GM19193 (cell line): ENCODE data around the gene ATP2A1.

Source experiments
- POLR2A ChIP-seq: IDR thresholded peaks from 4 replicates; pipeline ENCODE4 v1.6.1; 2011; ENCODE audit not compliant: insufficient read depth, insufficient read length; ENCODE audit errors: extremely low read depth

Gene ATP2A1

DNA sequence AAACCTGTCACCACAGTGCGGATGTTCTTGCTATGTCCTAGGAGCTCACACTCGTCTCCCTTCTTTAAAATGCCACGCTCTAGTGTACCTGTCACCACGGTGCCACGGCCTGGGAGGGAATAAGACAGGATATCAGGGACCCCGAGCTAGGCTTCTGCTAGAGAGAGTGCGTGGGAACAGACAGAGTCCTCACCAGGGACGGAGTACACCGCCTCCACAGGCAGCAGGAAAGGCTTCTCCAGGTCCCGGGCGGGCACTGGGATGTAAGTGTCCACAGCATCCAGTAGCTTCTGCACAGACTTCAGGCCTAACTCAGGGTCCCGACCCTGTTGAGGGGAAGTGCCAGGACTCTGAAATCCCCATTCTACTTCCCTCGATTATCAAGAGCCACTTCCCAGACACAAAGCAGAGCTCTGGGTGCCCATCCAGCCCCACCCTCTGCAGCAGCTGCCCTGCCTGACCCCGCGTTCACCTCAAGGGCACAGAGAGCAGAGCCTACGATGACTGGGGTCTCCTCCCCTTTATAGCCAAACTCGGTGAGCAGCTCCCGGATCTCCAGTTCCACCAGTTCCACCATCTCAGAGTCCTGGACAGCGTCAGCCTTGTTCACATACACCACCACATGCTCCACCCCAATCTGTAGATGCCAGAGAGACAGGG lies 33.9 kb upstream of the ATP2A1 start:
- no peak for TF ChIP-seq POLR2A

DNA sequence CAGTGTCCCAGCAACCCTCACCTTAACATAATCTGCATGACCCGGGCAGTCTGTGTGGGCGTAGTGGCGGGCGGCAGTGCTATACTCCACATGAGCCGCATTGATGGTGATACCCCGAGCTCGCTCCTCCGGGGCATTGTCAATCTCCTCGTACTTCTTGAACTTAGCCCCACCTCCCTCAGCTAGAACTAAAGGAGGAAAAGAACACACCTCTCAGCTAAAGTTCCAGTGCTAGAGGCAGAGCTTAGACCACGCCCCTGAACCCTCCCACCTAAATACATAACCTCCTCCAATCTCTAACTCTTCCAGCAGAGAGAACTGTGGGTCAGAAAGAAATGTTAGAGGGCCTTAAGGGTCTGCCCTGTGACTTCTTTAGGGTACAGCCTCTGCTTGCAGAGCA lies 33.0 kb upstream of the ATP2A1 start:
- TF ChIP-seq POLR2A = no peak

DNA sequence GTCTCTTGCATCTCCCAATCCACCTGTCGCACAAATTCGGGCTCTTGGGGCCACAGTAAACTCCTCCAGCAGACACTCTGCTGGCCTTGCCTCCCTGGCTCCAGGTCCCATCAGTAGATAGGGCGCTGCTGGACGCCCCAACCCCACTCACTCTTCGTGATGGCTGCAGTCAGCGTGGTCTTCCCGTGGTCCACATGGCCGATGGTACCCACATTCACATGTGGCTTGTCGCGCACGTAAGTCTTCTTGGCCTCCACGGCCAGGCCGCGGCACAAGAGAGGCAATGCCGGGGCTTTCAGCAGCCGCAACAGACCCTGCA lies 32.6 kb upstream of the ATP2A1 start:
- no peak for TF ChIP-seq POLR2A

DNA sequence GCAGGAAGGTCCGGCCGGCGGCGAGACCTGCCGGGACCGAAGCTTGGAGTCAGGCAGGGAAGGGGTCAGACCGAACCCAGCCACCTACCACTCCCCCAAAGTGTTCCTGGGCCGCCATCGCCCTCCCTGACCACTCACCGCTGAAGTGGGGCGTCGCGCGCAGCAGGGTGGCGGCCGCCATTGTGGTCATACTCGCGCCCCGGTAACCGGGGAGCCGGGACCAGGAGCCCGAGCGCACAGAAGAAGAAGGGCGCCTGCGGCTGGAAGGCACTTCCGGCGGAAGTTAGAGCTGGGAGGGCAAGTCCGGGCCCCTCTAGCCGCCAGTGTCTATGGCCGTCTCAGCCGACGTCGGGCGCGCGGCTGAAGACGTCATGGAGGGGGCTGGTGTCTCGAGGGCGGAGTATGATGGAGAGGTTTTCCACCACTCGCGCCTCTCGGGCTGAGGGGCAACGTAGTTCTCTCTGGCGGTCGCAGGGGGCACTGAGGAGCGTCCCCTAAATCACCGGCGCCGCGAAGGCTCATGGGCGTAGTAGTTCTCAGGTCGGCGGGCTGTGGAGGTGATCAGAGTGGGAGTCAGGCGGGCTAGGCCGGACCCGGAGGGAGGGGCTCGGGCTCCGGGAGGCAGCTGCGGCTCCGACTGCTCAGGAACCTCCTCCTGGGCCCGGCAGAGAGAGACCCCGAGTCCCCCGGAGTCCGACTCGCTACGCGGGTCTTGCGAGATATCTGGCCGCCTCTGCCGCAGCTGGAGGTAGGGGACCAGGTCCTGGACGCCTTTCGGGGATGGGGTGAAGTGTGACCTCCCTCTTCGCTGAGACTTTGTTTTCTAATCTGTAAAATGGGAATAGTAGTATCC lies 32.0 kb upstream of the ATP2A1 start, which contains the start of gene TUFM:
Gene TUFM (minus strand): TSS at position 269 of the 853 bp plus-strand sequence. CDS start 79 bp downstream, at position 190.
- TF ChIP-seq POLR2A = peak; percentile 79

DNA sequence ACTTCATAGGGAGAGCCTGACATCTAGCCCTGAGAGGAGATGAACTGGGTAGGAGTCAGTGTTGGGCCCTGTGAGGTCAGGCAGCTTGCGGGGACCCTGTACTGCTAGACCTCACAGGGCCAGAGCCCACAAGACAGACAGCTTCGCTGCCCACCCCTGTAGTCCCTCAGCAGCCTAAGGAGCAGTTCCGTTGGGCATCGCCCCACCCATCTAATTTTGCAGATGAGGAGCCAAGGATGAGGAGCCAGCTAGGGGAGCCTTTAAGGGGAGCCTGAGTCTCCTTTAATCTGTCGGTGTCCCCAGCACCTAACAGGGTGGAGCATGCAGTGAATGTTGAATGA lies 31.4 kb upstream of the ATP2A1 start:
- no peak for TF ChIP-seq POLR2A

DNA sequence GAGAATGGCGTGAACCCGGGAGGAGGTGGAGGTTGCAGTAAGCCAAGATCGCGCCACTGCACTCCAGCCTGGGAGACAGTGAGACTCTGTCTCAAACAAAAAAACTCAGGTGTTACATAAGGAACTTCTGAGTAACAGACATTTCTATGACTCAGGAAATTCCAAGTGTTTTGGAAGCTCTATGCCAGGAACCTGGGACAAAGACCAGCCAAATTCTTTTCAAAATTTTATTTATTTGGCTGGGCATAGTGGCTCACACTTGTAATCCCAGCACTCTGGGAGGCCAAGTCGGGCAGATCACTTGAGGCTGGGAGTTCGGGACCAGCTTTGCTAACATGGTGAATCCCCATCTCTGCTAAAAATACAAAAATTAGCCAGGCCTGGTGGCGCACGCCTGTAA lies 19.9 kb upstream of the ATP2A1 start:
- no peak for TF ChIP-seq POLR2A

DNA sequence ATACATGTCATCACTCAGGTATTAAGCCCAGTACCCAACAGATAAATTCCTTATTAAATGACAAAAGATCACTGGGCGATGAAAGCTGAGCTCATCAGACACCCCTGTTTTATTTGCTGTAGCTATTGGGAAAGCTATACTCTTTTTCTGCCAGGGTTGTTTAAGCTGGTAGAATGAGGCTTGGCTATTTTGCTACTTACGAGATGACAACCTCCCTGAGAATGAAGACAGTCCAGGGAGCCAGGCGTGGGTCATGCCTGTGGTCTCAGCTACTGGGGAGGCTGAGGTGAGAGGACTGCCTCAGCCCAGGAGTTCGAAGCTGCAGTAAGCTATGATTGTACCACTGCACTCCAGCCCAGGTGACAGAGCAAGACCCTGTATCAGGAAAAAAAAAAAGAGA lies 19.0 kb upstream of the ATP2A1 start:
- TF ChIP-seq POLR2A = no peak

DNA sequence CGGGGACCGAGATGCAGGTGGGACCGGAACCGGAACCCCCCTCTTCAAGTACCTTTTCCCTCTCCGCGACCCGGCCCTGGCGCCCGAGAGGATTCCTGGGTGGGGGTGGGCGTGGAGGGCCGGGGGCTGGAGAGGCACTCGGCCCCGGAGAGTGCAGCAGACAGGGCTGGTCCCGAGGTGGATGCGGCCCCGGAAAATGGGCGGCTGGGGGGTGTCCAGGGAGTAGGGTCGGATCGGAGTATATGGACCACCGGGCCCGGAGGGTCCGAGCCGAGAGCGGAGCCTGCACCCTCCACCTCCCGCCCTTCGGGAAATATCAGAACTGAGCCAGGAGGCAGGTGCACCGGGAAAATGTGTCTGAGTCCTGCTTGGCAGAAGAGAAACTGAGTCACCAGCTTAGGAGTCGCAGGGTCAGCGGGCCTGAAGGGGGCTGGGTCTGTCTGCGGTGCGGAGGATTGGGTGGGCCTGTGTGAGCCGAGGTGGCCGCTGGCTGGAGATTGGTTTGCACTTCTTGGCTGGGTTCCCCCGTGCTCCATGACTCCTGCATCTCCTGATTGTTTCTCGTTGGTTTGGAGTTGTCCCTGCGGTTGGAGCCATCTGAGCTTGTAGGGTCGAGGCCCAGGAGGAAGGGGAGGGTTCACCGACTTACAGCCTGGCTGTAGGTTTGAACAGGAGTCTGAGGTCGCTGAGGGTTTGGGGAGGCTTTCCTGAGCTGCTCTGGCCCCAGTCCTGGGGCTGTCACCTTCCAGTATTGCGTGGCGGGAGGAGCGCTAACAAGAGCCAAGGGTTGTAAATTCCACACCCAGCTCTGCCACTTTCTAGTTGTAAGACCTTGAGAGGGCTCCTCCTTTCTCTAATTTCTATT lies 14.1 kb upstream of the ATP2A1 start:
- TF ChIP-seq POLR2A = no peak

DNA sequence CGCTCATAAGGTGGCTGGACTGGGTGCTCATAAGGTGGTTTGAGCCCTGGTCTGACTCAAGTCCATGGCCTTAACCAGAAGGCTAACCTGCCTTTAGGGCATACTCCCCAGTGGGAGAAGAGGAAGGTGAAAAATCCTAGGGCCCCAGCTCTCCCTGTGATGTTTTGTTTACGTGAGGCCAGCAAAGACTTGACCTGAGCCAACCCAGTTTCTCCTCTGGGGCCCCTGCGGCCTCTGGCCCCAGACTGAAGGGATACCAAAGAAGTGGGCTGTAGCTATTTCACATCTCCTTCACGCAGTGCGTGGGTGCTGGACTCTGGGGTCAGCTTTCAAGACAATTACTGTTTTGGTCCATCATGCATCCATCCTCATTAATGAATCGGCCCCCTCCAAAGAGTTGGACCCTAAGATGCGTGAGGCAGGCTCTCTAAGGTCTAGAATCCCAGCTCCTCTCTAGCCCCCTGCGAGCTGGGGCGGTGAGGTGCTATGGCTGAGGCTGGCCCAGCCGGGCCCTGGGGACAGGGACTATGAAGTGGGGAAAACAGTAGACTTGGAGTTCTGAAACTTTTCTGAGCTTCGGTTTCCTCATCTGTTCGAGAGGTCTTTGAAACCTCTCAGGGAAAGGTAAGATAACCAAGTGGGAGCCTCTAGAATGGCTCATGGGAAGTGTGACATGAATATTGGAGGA lies 13.1 kb upstream of the ATP2A1 start:
- TF ChIP-seq POLR2A = no peak

DNA sequence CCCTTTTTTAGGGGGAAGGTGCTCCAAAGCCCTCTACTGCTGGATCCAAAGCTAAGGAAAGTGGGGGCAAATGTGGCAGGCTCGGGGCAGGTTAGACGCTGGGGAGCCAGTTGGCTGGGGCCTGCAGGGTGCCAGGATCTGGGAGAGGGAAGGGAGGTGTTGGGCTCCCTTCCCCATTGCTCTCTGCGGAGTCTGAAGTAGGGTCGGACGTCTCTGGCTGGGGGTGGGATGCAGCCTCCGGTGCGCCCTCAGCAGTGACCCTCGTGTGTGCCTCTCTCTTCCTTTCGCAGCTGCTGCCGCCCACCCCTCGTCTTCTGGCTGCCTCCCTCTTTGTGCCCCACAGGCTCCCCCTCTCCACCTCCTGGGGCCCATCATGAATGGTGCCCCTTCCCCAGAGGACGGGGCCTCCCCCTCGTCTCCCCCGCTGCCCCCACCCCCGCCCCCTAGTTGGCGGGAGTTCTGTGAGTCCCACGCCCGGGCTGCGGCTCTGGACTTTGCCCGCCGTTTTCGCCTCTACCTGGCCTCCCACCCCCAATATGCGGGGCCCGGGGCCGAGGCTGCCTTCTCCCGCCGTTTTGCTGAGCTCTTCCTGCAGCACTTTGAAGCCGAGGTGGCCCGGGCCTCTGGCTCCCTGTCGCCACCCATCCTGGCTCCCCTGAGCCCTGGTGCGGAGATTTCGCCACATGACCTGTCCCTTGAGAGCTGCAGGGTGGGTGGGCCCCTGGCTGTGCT lies 12.4 kb upstream of the ATP2A1 start:
- TF ChIP-seq POLR2A = no peak

DNA sequence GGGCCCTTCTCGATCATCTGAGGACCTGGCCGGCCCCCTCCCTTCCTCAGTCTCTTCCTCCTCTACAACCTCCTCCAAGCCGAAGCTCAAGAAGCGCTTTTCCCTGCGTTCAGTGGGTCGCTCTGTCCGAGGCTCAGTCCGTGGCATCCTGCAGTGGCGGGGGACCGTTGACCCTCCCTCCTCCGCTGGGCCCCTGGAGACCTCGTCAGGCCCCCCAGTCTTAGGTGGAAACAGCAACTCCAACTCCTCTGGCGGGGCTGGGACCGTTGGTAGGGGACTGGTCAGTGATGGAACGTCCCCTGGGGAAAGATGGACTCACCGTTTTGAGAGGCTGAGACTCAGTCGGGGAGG lies 11.9 kb upstream of the ATP2A1 start:
- TF ChIP-seq POLR2A = no peak

DNA sequence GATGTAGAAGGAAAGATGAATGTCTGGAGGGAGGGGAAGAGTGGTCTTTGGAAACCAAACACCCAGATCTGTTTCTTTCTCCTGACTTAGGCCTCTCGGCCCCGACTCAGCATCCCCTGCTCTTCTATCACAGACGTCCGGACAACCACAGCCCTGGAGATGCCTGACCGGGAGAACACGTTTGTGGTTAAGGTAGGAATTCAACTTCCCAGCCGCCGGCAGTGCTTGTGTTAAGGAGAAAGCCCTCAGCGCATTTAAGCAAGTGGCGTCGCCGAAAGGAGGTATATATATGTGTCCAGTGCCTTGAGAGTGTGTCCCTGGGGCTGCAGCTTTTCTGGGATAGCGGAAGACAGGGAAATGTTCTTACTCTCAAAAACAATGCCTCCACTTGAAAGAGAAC lies 11.0 kb upstream of the ATP2A1 start:
- no peak for TF ChIP-seq POLR2A

DNA sequence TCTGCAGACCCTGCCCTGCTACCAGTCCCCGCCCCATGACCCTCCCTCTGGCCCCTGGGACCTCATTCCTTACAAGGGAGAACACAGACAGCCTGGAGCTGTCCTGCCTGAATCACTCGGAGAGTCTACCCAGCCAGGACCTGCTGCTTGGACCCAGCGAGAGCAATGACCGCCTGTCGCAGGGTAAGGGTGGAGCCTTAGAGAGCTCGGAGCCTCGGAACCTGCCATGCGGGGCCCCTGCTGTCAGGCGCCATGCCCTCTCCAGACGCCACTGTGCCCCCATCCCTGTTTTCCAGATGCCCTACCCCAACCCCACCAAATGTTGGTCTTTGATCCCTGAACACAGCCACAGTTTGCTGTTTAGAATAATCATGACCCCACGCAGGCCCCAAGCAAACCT lies 9.1 kb upstream of the ATP2A1 start:
- no peak for TF ChIP-seq POLR2A

DNA sequence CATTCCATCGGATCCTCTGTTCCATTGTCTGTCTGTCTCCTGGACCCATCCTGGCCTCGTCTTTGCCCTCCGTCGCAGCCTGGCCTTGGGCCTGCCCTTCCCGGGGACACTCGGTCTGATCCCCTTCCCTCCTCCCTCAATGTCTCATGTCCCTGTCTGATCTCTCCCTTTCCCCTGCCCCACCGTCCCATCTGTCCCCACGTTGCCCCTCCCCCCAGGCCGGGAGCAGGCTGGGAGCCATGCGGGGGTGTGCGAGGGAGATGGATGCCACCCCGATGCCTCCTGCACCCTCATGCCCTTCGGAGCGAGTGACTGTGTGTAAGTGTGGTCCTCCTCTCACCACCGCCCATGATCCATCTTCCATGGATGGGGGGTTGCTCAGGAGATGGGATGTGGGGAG lies 5.3 kb upstream of the ATP2A1 start:
- no peak for TF ChIP-seq POLR2A
